Liver (tissue), 9 donors: ENCODE data around the gene LSR. TPM values are rescaled to one million over a fixed set of nuclear protein-coding genes. Genes with fewer than 3 reads are reported as not detected.

Source experiments
- DNase-seq: peaks from one replicate; pipeline ENCODE4 v3.0.0-alpha.2; 2017; ENCODE audit warnings: low spot score
- H3K27ac ChIP-seq, 2 donors: one replicate each; pipeline ENCODE4 v1.7.0; 2013; ENCODE audit warnings: inconsistent platforms in 2 of 2, low read length in 2 of 2, control low read depth in 1 of 2, low read depth in 1 of 2, mild to moderate bottlenecking in 1 of 2
- H3K27me3 ChIP-seq, 4 donors: one replicate each; pipeline versions ENCODE4 v1.6.1 to v1.7.0; 2013; ENCODE audit warnings: low read length in 3 of 4, inconsistent platforms in 1 of 4, mild to moderate bottlenecking in 1 of 4, moderate library complexity in 1 of 4; ENCODE audit not compliant: control insufficient read depth in 4 of 4, insufficient read depth in 4 of 4
- H3K36me3 ChIP-seq, 4 donors: one replicate each; pipeline versions ENCODE4 v1.6.1 to v1.7.0; 2013; ENCODE audit warnings: low read length in 3 of 4, mild to moderate bottlenecking in 3 of 4, low read depth in 1 of 4, moderate library complexity in 1 of 4; ENCODE audit not compliant: control insufficient read depth in 4 of 4, insufficient read depth in 3 of 4
- H3K4me1 ChIP-seq, 4 donors: one replicate each; pipeline versions ENCODE4 v1.6.1 to v1.7.0; 2013; ENCODE audit warnings: low read length in 3 of 4, mild to moderate bottlenecking in 3 of 4, moderate library complexity in 1 of 4; ENCODE audit not compliant: control insufficient read depth in 4 of 4, insufficient read depth in 4 of 4
- H3K4me3 ChIP-seq, 3 donors: one replicate each; pipeline versions ENCODE4 v1.6.1 to v1.7.0; 2013; ENCODE audit warnings: low read length in 3 of 3, control low read depth in 1 of 3, low read depth in 1 of 3, mild to moderate bottlenecking in 1 of 3
- H3K9ac ChIP-seq, 2 donors: one replicate each; pipeline ENCODE4 v1.7.0; 2013; ENCODE audit warnings: low read length in 2 of 2, mild to moderate bottlenecking in 2 of 2, moderate library complexity in 2 of 2, control low read depth in 1 of 2, low read depth in 1 of 2
- H3K9me3 ChIP-seq, 4 donors: one replicate each; pipeline versions ENCODE4 v1.6.1 to v1.7.0; 2013; ENCODE audit warnings: low read length in 3 of 4; ENCODE audit not compliant: control insufficient read depth in 4 of 4
- ATF3 ChIP-seq: IDR thresholded peaks from 2 replicates; pipeline ENCODE4 v1.6.1; 2016; ENCODE audit warnings: antibody characterized with exemption
- CTCF ChIP-seq: fragments of 150-350 bp; IDR thresholded peaks from 2 replicates; pipeline ENCODE4 v1.5.1; 2017; ENCODE audit warnings: improper control_type of control experiment, low read depth, low read length; ENCODE audit not compliant: missing input control
- EGR1 ChIP-seq, 2 donors: IDR thresholded peaks; 2 replicates each; pipeline ENCODE4 v1.6.1; 2016 to 2018; ENCODE audit warnings: antibody characterized with exemption in 2 of 2, low read depth in 2 of 2
- FOXA1 ChIP-seq: IDR thresholded peaks from 2 replicates; pipeline ENCODE4 v1.6.1; 2016; ENCODE audit warnings: antibody characterized with exemption
- FOXA2 ChIP-seq: IDR thresholded peaks from 2 replicates; pipeline ENCODE4 v1.6.1; 2016; ENCODE audit warnings: antibody characterized with exemption
- GABPA ChIP-seq, 2 donors: IDR thresholded peaks in 1 of 2; conservative IDR thresholded peaks in 1 of 2; 2 replicates each; pipeline ENCODE4 v1.6.1; 2016; ENCODE audit warnings: antibody characterized with exemption in 2 of 2, mild to moderate bottlenecking in 1 of 2, moderate library complexity in 1 of 2
- HNF4A ChIP-seq, 2 donors: conservative IDR thresholded peaks; 2 replicates each; pipeline ENCODE4 v1.6.1; 2016; ENCODE audit warnings: antibody characterized with exemption in 2 of 2, mild to moderate bottlenecking in 2 of 2
- HNF4G ChIP-seq: IDR thresholded peaks from 2 replicates; pipeline ENCODE4 v1.6.1; 2016; ENCODE audit warnings: antibody characterized with exemption
- JUND ChIP-seq, 2 donors: IDR thresholded peaks; 2 replicates each; pipeline ENCODE4 v1.6.1; 2016; ENCODE audit warnings: antibody characterized with exemption in 2 of 2
- MAX ChIP-seq: IDR thresholded peaks from 2 replicates; pipeline ENCODE4 v1.6.1; 2016; ENCODE audit warnings: antibody characterized with exemption
- NR2F2 ChIP-seq: IDR thresholded peaks from 2 replicates; pipeline ENCODE4 v1.6.1; 2016; ENCODE audit warnings: antibody characterized with exemption
- RAD21 ChIP-seq, 2 donors: IDR thresholded peaks; 2 replicates each; pipeline ENCODE4 v1.6.1; 2016; ENCODE audit warnings: antibody characterized with exemption in 2 of 2, mild to moderate bottlenecking in 2 of 2
- REST ChIP-seq: IDR thresholded peaks from 2 replicates; pipeline ENCODE4 v1.6.1; 2016; ENCODE audit warnings: antibody characterized with exemption, mild to moderate bottlenecking
- RXRA ChIP-seq, 2 donors: IDR thresholded peaks; 2 replicates each; pipeline ENCODE4 v1.6.1; 2017 to 2018; ENCODE audit warnings: antibody characterized with exemption in 2 of 2, mild to moderate bottlenecking in 1 of 2
- SP1 ChIP-seq: IDR thresholded peaks from 2 replicates; pipeline ENCODE4 v1.6.1; 2018; ENCODE audit warnings: antibody characterized with exemption, mild to moderate bottlenecking
- TAF1 ChIP-seq: conservative IDR thresholded peaks from 2 replicates; pipeline ENCODE4 v1.6.1; 2016; ENCODE audit warnings: antibody characterized with exemption, mild to moderate bottlenecking
- YY1 ChIP-seq: IDR thresholded peaks from 2 replicates; pipeline ENCODE4 v1.6.1; 2016; ENCODE audit warnings: antibody characterized with exemption, mild to moderate bottlenecking
- ZBTB33 ChIP-seq: IDR thresholded peaks from 2 replicates; pipeline ENCODE4 v1.6.1; 2016; ENCODE audit warnings: antibody characterized with exemption
- WGBS: extraction: QIAGEN DNeasy Blood & Tissue Kit; methylation state at CpG from one replicate; pipeline ENCODE4 v1.1.7; 2013; 5-methylcytosine and 5-hydroxymethylcytosine counted together
- polyA plus RNA-seq, 2 donors: library from polyadenylated mRNA; stranded (reverse) in 1 of 2; unstranded in 1 of 2; fragments of 200-250 nt in 1 of 2; fragments of >200 nt in 1 of 2; fragmentation: Nextera tagmentation in 1 of 2; extraction: Ambion mirVana in 1 of 2; gene quantifications; one replicate each; pipeline versions ENCODE4 v1.2.1 to v1.2.3, GENCODE V29; 2013 to 2015
- total RNA-seq, 2 donors: library from RNA; depleted of rRNA; stranded (reverse); fragments of >200 nt; gene quantifications; one replicate each; pipeline ENCODE4 v1.2.3, GENCODE V29; 2014
- donor health status: healthy.
- donor health status: healthy.
- donor health status: healthy.
- donor health status: healthy.
- donor health status: healthy.

Gene LSR
- total and polyA plus RNA-seq, 4 donors = 33.7 to 150 (median 48.0) TPM

- no peaks in the 10 kb centered on the region for H3K27me3 ChIP-seq
- H3K9me3 ChIP-seq = no peaks in the 10 kb centered on the region
- H3K4me3 ChIP-seq = no peak overlapping the region
- peaks cover 0 to 12% (median 4%) of the 10 kb centered on the region in 4 donors for H3K36me3 ChIP-seq
- H3K9ac ChIP-seq = no peak overlapping the region
- peak overlapping the region in 1 of 2 donors; percentile 67 for H3K27ac ChIP-seq
- TF ChIP-seq EGR1 (IDR thresholded peaks at IDR 0.05; ENCODE audit: low read depth in 2 of 2) (no peak), ATF3 (no peak), RXRA (IDR thresholded peaks at IDR 0.05) (no peak), TAF1 (no peak), MAX (no peak), CTCF (no peak), ZBTB33 (no peak), NR2F2 (no peak), HNF4A (conservative IDR thresholded peaks at IDR 0.05) (no peak), HNF4G (no peak), FOXA1 (no peak), FOXA2 (no peak), YY1 (no peak), RAD21 (IDR thresholded peaks at IDR 0.05) (no peak), REST (no peak), GABPA (IDR thresholded peaks at IDR 0.05 in 1 of 2, conservative IDR thresholded peaks at IDR 0.05 in 1 of 2) (no peak), SP1 (no peak), JUND (IDR thresholded peaks at IDR 0.05) (no peak)
- WGBS = 89% methylated on average over 10 of the region's 10 CpGs
- no peak for DNase-seq
- H3K4me1 ChIP-seq = peaks cover 9 to 54% (median 38%) of the 10 kb centered on the region in 4 donors
Observed at GRCh38 chr19:35265900-35266519, 17.2 kb downstream of the LSR start.
